ENCODE results near the gene SMU1. TPM values are rescaled to one million over a fixed set of nuclear protein-coding genes. Genes with fewer than 3 reads are reported as not detected.

SMU1 gene
- polyA plus RNA-seq (2012; ENCODE audit: low read depth, missing spikeins), result 11.9 TPM

GRCh38 chr9:33076046-33077004 lies at the start of gene SMU1:
Gene SMU1, minus strand, starts transcription at chr9:33076674. Its CDS starts 66 bp downstream, at chr9:33076608.
- FAIRE-seq, result peak; percentile 97
- peak; percentile 57 for TF ChIP-seq TAF1 (IDR thresholded peaks at IDR 0.05; ENCODE audit: low read depth, low read length)
- peak; percentile 91 for TF ChIP-seq POLR2A (IDR thresholded peaks at IDR 0.05; ENCODE audit: low read depth, low read length)
- TF ChIP-seq POLR2AphosphoS5 (IDR thresholded peaks at IDR 0.05; ENCODE audit: low read depth, low read length), result peak; percentile 86
- TF ChIP-seq SPI1 (IDR thresholded peaks at IDR 0.05; ENCODE audit: low read depth, low read length), result 0 out of 2 replicates have a peak, but pooled peaks have one; percentile 9
- TF ChIP-seq PAX5 (IDR thresholded peaks at IDR 0.05; ENCODE audit: insufficient read depth, low read length, severe bottlenecking), result no peak
- TF ChIP-seq POU2F2 (IDR thresholded peaks at IDR 0.05; ENCODE audit: low read depth, low read length), result peak; percentile 51
- DNase-seq (ENCODE audit: insufficient read length, low spot score), result peak; percentile 87

- no peak for DNase-seq (ENCODE audit: insufficient read length, low spot score)
- no peak for FAIRE-seq
- TF ChIP-seq POLR2A (IDR thresholded peaks at IDR 0.05; ENCODE audit: low read depth, low read length), result no peak
Observed at GRCh38 chr9:33125461-33125860, 49.0 kb upstream of the SMU1 start.

- no peak for TF ChIP-seq TAF1 (IDR thresholded peaks at IDR 0.05; ENCODE audit: low read depth, low read length)
- TF ChIP-seq SPI1 (IDR thresholded peaks at IDR 0.05; ENCODE audit: low read depth, low read length), result no peak
- TF ChIP-seq PAX5 (IDR thresholded peaks at IDR 0.05; ENCODE audit: insufficient read depth, low read length, severe bottlenecking), result no peak
- no peak for TF ChIP-seq POU2F2 (IDR thresholded peaks at IDR 0.05; ENCODE audit: low read depth, low read length)
- no peak for TF ChIP-seq POLR2A (IDR thresholded peaks at IDR 0.05; ENCODE audit: low read depth, low read length)
- TF ChIP-seq POLR2AphosphoS5 (IDR thresholded peaks at IDR 0.05; ENCODE audit: low read depth, low read length), result no peak
- FAIRE-seq (peak; percentile 81), DNase-seq (ENCODE audit: insufficient read length, low spot score) (no peak)
Observed at GRCh38 chr9:33124751-33125381, 48.4 kb upstream of the SMU1 start.

DNA sequence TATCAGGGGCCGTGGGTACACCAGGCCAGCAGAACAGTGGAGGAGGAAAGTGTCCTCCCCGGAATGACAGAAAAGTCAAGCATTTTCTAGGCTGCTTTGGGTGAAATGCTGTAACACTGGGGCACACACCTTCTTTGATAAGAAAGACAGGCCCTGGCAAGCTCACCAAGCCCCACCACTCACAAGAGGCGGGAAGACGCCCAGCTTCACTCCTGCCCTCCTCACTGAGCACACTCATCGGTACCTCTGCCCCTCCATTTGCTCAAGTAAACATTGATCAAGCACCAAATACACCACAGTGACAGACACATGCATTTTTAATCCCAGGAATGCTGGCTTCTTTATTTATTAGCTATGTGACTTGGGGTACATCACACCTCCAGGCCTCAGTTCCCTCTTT lies 47.6 kb upstream of the SMU1 start:
- TF ChIP-seq POLR2AphosphoS5 (IDR thresholded peaks at IDR 0.05; ENCODE audit: low read depth, low read length) (no peak), TAF1 (IDR thresholded peaks at IDR 0.05; ENCODE audit: low read depth, low read length) (no peak), SPI1 (IDR thresholded peaks at IDR 0.05; ENCODE audit: low read depth, low read length) (no peak), PAX5 (IDR thresholded peaks at IDR 0.05; ENCODE audit: insufficient read depth, low read length, severe bottlenecking) (no peak), POLR2A (IDR thresholded peaks at IDR 0.05; ENCODE audit: low read depth, low read length) (no peak), POU2F2 (IDR thresholded peaks at IDR 0.05; ENCODE audit: low read depth, low read length) (no peak)
- no peak for FAIRE-seq
- DNase-seq (ENCODE audit: insufficient read length, low spot score), result no peak

GRCh38 chr9:33123407-33124031 lies 47.0 kb upstream of the SMU1 start:
- no peak for FAIRE-seq
- TF ChIP-seq POLR2AphosphoS5 (IDR thresholded peaks at IDR 0.05; ENCODE audit: low read depth, low read length), result no peak
- no peak for TF ChIP-seq TAF1 (IDR thresholded peaks at IDR 0.05; ENCODE audit: low read depth, low read length)
- TF ChIP-seq PAX5 (IDR thresholded peaks at IDR 0.05; ENCODE audit: insufficient read depth, low read length, severe bottlenecking), result no peak
- TF ChIP-seq POLR2A (IDR thresholded peaks at IDR 0.05; ENCODE audit: low read depth, low read length), result no peak
- DNase-seq (ENCODE audit: insufficient read length, low spot score), result no peak

GRCh38 chr9:33120620-33121019 lies 44.1 kb upstream of the SMU1 start:
- DNase-seq (ENCODE audit: insufficient read length, low spot score), result no peak
- no peak for FAIRE-seq
- no peak for TF ChIP-seq POLR2A (IDR thresholded peaks at IDR 0.05; ENCODE audit: low read depth, low read length)
- TF ChIP-seq PAX5 (IDR thresholded peaks at IDR 0.05; ENCODE audit: insufficient read depth, low read length, severe bottlenecking), result no peak
- TF ChIP-seq SPI1 (IDR thresholded peaks at IDR 0.05; ENCODE audit: low read depth, low read length), result no peak
- no peak for TF ChIP-seq TAF1 (IDR thresholded peaks at IDR 0.05; ENCODE audit: low read depth, low read length)
- no peak for TF ChIP-seq POU2F2 (IDR thresholded peaks at IDR 0.05; ENCODE audit: low read depth, low read length)
- TF ChIP-seq POLR2AphosphoS5 (IDR thresholded peaks at IDR 0.05; ENCODE audit: low read depth, low read length), result no peak

GRCh38 chr9:33117796-33118195 lies 41.3 kb upstream of the SMU1 start:
- TF ChIP-seq POLR2A (IDR thresholded peaks at IDR 0.05; ENCODE audit: low read depth, low read length) (no peak), PAX5 (IDR thresholded peaks at IDR 0.05; ENCODE audit: insufficient read depth, low read length, severe bottlenecking) (no peak), POU2F2 (IDR thresholded peaks at IDR 0.05; ENCODE audit: low read depth, low read length) (no peak), SPI1 (IDR thresholded peaks at IDR 0.05; ENCODE audit: low read depth, low read length) (no peak), POLR2AphosphoS5 (IDR thresholded peaks at IDR 0.05; ENCODE audit: low read depth, low read length) (no peak), TAF1 (IDR thresholded peaks at IDR 0.05; ENCODE audit: low read depth, low read length) (no peak)
- DNase-seq (ENCODE audit: insufficient read length, low spot score) (no peak), FAIRE-seq (no peak)

DNA sequence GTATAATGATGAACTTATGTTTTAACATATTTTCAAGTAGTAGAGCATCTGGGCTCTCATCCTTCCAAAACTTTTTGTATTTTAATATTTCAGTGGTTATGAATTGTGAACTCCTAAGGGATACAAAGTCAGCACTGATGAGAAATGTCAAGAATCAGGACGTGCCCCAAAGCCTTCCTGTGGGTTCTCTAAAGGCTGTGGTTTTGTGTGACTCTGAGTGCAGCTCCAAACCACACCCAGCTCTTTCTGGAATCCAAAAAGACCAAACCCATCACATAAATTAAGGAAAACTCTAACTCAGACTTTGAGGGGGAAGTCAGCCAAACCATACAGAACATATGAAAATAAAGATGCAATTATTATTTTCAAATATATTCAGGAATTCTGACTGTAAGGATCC lies 40.8 kb upstream of the SMU1 start:
- TF ChIP-seq POU2F2 (IDR thresholded peaks at IDR 0.05; ENCODE audit: low read depth, low read length) (no peak), PAX5 (IDR thresholded peaks at IDR 0.05; ENCODE audit: insufficient read depth, low read length, severe bottlenecking) (no peak), POLR2A (IDR thresholded peaks at IDR 0.05; ENCODE audit: low read depth, low read length) (no peak), SPI1 (IDR thresholded peaks at IDR 0.05; ENCODE audit: low read depth, low read length) (no peak), POLR2AphosphoS5 (IDR thresholded peaks at IDR 0.05; ENCODE audit: low read depth, low read length) (no peak), TAF1 (IDR thresholded peaks at IDR 0.05; ENCODE audit: low read depth, low read length) (no peak)
- FAIRE-seq, result no peak
- DNase-seq (ENCODE audit: insufficient read length, low spot score), result no peak

- DNase-seq (ENCODE audit: insufficient read length, low spot score) (no peak), FAIRE-seq (peak; percentile 71)
- TF ChIP-seq TAF1 (IDR thresholded peaks at IDR 0.05; ENCODE audit: low read depth, low read length) (no peak), SPI1 (IDR thresholded peaks at IDR 0.05; ENCODE audit: low read depth, low read length) (no peak), PAX5 (IDR thresholded peaks at IDR 0.05; ENCODE audit: insufficient read depth, low read length, severe bottlenecking) (no peak), POLR2AphosphoS5 (IDR thresholded peaks at IDR 0.05; ENCODE audit: low read depth, low read length) (no peak), POLR2A (IDR thresholded peaks at IDR 0.05; ENCODE audit: low read depth, low read length) (no peak), POU2F2 (IDR thresholded peaks at IDR 0.05; ENCODE audit: low read depth, low read length) (no peak)
Observed at GRCh38 chr9:33116860-33117259, 40.4 kb upstream of the SMU1 start.
